ENCODE measurements around the gene PDE8B.

DNA sequence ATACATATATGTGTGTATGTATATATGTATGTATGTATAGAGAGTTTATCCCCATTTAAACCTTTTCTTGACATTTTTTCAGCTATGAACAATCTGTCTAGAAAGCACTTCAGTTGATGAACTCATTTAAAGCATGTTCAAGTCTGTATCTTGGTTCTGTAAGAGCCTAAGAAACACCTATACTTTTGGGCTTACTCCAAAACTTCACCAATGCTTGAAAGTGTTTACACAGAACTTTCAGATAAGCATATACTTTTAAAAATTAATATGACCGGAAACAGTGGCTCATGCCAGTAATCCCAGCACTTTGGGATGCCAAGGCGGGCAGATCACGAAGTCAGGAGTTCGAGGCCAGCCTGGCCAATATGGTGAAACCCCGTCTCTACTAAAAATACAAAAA is 250.8 kb downstream of the PDE8B start:
- TF ChIP-seq, protein P1, sequence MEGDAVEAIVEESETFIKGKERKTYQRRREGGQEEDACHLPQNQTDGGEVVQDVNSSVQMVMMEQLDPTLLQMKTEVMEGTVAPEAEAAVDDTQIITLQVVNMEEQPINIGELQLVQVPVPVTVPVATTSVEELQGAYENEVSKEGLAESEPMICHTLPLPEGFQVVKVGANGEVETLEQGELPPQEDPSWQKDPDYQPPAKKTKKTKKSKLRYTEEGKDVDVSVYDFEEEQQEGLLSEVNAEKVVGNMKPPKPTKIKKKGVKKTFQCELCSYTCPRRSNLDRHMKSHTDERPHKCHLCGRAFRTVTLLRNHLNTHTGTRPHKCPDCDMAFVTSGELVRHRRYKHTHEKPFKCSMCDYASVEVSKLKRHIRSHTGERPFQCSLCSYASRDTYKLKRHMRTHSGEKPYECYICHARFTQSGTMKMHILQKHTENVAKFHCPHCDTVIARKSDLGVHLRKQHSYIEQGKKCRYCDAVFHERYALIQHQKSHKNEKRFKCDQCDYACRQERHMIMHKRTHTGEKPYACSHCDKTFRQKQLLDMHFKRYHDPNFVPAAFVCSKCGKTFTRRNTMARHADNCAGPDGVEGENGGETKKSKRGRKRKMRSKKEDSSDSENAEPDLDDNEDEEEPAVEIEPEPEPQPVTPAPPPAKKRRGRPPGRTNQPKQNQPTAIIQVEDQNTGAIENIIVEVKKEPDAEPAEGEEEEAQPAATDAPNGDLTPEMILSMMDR (IDR thresholded peaks at IDR 0.05; ENCODE audit: borderline replicate concordance, extremely low read depth, low read length, poor library complexity, severe bottlenecking): no peak
- no peak for TF ChIP-seq EZH2 (IDR thresholded peaks at IDR 0.05; ENCODE audit: borderline replicate concordance, low read depth, low read length, severe bottlenecking)
